GM21515 (cell line): ENCODE results near the gene COL6A6.

Source experiments
- ATAC-seq: cut with Tn5 transposase; IDR thresholded peaks from one replicate; pipeline ENCODE4 v1.9.1; 2021; ENCODE audit not compliant: unreplicated experiment

Gene COL6A6, protein sequence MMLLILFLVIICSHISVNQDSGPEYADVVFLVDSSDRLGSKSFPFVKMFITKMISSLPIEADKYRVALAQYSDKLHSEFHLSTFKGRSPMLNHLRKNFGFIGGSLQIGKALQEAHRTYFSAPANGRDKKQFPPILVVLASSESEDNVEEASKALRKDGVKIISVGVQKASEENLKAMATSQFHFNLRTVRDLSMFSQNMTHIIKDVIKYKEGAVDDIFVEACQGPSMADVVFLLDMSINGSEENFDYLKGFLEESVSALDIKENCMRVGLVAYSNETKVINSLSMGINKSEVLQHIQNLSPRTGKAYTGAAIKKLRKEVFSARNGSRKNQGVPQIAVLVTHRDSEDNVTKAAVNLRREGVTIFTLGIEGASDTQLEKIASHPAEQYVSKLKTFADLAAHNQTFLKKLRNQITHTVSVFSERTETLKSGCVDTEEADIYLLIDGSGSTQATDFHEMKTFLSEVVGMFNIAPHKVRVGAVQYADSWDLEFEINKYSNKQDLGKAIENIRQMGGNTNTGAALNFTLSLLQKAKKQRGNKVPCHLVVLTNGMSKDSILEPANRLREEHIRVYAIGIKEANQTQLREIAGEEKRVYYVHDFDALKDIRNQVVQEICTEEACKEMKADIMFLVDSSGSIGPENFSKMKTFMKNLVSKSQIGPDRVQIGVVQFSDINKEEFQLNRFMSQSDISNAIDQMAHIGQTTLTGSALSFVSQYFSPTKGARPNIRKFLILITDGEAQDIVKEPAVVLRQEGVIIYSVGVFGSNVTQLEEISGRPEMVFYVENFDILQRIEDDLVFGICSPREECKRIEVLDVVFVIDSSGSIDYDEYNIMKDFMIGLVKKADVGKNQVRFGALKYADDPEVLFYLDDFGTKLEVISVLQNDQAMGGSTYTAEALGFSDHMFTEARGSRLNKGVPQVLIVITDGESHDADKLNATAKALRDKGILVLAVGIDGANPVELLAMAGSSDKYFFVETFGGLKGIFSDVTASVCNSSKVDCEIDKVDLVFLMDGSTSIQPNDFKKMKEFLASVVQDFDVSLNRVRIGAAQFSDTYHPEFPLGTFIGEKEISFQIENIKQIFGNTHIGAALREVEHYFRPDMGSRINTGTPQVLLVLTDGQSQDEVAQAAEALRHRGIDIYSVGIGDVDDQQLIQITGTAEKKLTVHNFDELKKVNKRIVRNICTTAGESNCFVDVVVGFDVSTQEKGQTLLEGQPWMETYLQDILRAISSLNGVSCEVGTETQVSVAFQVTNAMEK (N-terminal part only)

DNA sequence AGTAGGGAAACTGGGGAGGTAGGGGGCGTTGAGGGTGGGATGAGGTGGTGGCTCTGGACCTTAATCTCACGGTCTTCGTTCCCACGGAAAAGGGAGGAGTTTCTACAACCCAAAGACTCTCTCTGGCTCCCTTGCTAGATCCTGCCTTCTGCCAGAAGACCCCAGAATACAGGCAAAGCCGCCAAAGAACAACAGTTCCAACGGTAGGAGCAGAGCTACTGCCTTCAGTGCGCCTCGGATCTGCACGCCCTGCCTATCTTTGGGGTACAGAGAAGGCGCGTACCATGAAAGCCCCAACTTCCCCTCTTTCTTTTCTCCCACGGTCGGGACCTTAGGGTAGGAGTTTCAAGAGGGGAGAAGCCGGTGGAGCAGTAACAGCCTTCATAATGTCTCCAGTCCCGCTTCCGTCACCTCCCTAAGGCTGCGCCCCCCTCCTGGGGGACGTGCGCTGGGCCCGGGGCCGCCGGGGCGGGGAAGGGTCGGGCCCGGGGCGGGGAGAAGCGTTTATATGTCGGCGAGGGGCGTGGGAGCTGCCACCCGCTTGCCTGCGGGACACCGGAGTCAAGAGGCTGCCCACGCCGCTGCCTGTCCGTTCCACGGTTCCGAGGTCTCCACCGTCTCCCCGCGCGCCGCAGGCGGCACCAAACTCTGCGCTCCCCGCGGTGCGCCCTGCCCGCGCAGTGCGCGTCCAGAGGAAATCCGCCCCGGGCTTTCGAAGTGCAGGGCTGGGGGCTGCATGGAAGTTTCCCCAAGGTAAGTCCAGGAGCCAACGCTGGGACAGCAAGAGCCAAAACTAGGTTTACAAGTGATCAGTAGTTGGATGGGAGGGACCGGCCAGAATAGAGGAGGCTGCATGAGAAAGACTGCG is at the start of gene COL6A6:
TSS of gene COL6A6 (plus strand) at position 533 of the 868 bp plus-strand sequence. CDS start 43,188 bp downstream, outside the sequence.
- no peak for ATAC-seq

DNA sequence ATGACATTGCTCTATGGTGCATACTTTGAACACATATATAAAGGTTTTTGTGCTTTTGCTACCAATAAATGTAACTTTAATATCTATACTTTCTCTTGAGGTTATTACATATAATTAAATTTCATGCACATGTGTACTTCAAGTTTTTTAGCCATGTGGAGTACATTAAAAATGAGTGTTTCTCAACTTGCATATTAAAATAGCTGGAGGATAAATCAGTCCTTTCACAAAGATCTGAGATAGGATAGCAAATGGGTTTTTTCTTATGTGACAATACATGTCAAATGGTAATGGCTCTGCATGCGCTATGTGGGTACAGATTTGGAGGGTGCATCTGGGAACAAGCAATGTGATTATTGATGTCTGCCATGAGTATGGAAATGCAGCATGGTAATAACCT is 48.7 kb upstream of the COL6A6 start:
- no peak for ATAC-seq

DNA sequence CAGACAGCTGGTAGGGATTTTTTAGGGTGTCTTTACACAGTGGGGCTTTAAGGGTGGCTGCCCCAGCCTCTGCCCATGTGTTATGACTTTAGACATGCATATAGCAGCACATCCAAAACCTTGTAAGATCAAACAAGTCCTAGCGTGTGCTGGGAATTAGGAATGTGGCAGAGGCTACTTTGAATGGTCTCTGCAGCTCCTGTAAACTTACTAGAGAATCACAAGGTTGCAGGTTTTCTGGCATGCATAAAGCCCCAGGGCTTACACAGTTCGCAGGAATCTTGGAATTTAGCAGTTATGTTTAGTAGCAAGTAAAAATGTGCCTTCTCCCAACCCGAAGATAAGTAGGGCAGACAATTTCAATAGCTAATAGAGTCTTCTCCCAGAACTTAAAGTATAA is 46.9 kb upstream of the COL6A6 start:
- no peak for ATAC-seq

DNA sequence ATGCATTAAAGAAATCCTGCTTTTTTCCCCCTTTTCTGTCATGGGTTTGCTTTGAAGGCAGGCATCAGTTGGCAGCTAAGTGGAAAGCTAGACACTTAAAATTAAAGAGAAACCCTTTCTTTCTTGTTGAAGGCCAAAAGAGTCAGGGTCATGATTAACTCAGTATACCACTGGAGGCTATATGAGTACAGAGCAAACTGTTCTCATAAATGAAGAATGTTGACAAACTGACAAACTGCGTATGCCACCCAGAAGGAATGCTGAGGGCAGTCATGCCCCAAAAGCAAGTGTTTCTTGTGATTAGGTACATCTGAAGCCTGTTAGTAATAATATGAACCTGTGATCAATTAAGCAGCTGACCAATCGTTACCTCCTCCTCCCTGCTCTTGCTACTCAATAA is 43.6 kb upstream of the COL6A6 start:
- ATAC-seq, result no peak

DNA sequence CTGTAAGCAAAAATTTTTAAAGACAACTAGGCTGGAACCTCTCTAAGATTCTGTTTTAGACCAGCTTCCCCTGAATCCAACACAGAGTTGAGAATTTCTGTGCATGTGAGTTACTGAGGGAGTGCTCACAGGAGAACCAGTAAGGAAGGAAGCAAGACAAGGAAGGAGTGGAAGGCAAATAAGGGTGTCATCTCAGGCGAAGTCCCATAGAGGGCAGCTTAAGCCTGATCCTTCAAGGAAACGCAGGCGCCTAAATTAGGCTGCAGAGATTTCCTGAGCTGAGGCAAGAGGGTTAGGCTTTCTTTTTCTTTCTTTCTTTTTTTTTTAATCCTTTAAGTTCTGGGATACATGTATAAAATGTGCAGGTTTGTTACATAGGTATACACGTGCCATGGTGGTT is 36.2 kb upstream of the COL6A6 start:
- no peak for ATAC-seq

DNA sequence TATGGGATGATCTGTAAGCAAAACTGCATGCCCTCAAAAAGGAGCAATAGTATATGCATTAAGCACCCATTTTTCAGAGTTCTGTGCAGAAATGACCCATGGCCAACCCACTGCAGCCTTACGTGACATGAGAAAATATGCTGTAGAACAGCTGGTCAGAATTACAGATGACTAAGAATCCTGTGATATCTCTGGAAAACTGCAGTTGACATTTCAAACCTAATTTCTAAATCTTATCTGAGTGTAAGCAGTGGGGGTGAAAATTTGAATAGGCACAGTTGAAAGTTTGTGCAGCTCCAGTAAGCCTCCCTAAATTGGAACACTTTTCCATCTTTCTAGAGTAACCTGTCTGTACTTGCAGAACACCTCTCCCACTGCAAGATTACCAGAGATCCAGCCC is 28.7 kb upstream of the COL6A6 start:
- ATAC-seq, result no peak

DNA sequence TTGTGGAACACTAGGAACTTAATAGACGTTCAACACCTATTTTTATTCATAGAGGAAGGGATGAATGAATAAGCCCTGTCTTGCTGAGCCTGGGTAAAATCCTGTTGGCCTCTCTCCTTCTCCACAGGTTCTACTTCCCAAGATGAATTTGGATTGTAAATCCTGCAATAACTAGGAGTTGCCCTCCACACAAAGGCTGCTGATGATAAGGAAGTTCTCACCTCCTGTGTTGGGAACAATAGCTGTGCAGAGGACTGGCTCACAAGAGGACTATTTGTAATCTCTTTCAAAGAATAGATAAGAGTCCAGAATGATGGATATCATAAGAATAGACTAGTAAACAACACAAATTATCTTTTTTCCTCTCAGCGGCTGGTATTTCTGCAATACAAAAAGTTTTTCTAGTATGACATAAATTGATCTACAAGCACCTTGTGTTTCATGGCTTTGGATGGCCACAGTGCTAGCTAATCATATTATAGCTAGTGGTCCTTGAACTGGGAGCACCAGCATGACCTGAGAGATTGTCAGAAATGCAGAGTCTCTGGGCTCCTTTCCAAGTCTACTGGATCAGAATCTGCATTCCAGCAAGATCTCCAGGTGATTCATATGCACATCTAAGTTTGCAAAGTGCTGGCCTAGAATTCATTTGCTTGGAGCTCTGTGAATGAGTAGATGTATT is 28.1 kb upstream of the COL6A6 start:
- no peak for ATAC-seq

DNA sequence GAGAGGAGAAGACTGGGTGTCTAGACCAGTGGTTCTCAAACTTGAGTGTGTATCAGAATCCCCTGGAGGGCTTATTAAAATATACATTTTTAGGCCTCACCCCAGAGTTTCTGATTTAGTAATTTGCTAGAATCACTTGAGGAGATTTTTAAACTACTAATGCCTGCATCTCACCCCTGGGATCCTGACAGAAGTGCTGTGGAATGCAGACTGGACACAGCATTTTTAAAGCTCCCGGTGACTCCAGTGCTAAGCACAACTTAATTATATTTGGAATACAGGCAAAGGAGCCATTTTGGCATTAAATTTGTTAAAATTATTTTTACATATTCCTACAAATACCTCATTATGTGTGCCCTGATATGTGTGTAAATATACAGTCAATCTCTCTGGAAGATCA is 26.7 kb upstream of the COL6A6 start:
- ATAC-seq, result no peak

DNA sequence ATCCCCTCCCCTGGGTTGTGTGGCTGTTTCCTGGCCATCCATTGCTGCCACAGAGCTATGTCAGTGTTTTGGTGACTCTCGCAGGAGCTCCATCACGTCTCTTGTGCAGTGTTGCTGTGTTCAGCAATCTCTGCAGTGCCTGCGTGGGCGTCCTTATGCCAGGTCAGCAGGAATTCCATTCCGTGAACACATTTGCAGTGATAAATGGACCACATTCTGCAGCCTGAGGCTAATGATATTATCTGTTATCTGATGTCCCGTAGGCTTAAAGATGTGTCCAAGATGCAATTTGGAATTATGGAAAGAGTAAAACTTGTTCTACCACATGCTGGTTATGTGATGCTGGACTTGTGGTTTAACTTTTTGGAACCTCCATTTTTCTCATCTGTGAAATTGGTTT is 25.5 kb upstream of the COL6A6 start:
- no peak for ATAC-seq

DNA sequence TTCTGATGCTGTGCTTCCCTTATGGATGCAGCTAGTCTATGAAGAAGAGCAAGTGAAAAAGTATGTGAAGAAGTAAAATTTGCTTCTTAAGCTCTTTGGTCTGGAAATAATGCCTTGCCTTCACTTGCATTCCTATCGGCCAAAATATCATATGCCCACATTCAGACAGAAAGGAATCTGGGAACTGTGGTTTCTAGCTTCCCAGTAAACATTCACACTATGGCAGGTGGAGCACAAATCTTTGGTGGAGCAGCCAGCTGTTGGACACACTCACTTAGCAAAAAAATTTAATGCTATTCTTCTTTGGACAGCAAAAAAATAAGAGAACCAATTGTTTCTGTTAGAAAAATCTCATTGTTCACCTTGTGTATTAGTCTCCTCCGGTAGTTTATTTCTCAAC is 12.3 kb upstream of the COL6A6 start:
- no peak for ATAC-seq

DNA sequence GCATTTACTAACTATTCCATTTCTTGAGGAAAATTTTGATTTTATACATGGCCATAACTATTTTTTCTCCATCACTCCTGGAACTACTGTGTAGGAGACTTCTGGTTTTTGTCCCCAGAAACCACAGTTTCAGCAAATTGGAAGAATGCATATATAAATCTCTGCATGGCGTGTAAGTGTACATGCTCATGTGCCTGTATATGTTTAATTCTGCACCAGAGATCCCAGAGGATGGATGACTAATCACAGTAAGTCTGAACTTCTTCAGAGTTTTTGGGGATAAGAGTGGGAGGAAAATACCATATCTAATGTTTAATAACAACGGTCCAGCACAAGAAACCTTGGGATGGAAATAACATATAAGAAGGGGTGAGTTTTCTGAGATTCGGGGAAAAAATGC is 10.9 kb upstream of the COL6A6 start:
- ATAC-seq, result no peak

DNA sequence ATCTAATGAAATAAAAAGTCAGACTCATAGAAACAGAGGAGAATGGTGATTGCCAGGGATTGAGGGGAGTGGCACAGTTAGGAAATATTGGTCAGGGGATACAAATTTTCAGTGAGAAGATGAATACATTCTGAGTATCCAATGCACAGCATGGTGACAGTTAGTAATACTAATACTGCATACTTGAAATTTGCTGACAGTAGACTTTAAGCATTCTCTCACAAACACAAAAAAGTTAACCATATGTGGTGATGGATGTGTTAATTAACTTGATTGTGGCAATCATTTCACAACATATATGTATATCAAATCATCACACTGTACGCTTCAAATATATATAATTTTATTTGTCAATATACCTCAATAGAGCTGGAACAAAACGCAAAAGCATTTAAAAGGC is 9.2 kb upstream of the COL6A6 start:
- no peak for ATAC-seq

DNA sequence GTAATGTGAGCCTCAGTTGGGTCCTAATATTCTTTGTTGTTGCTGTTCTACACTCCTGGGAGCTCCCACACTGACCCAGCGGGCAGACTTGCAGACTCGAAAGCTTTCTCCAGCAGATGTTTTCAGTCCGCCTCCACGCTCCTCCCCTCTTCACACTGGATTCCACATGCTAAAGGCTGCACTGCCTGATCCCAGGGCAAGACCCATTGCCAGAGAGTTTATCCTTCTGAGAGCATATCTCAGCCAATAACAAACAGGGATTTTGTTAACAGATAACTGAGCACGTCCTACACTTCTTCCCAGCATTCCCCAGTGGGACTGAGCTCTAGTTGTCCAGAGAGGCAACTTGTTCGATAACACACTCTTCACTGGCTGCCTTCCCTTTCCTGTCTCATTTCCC is 8.0 kb upstream of the COL6A6 start:
- ATAC-seq, result no peak

DNA sequence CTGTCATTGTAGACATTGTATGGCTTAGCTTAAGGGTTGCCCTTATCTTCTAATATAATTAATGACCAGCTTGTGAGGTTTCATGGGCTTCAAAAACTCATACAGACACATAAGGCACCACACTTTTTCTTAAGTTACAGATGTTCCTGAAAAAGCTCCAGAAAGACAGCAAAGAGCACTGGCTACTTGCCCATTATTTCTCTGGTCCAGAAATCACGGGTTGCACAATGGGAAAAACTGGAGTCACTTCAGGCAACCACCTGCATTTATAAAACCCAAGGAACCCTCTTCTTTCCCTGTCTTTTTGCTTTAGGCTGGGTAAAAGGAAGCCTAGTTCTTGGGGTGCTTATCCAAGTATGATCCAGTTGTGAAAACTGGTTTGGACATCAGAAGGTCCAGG is 2.3 kb upstream of the COL6A6 start:
- ATAC-seq, result no peak

DNA sequence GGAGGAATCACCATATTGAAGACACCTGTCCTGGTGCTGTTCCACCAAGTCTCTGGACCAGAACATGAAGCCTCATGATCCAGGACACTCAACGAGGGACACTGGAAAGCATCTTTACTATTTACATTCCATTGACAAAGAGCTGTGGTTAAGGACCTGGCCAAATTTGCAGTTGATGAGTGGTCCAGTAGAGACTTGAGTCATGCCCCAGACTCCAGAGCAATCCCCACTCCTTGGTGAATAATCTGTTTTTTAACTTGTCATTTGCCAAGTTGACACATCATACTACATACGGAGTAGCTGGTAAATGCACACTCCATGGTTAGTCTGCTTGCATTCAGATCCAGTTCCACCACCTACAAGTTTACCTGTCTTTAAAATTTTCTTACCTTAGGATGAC is 1.2 kb upstream of the COL6A6 start:
- no peak for ATAC-seq

DNA sequence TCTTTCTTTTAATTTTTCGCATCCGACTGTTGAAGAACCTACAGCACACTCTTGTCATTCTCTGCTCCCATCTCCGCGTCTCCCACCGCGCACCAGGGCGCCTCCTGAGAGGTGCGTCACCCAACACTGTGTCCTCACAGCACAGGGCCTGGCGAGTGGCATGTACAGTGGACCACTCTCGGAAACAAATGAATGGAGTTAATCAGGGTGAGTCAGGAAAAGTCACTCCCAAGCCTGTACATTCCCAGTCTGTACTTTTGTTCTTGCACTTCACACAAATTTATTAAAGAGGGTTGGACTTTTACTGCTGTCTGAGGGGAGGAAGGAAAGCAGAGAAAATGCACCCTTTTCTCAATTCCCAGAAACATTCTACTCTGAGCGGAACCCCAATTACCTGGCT is 625 bp downstream of the COL6A6 start:
- ATAC-seq, result no peak

DNA sequence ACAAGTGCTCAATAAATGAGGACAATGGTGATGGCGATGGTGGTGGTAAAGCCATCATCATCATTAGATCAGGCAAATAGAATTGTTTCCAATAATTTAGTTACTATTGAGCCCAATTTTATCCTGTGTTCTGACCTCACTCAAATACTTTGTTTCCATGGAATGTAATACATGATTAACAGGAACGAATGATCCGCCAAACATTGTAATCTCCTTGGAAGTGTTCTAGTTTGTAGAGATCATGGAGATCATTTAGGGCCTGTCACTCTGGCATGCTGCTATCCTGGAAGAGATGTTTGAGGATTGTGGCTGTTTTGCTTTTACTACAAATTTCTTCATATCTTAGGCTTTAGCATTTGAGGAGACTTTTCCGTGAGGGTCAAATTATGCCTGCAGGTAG is 2.8 kb downstream of the COL6A6 start:
- no peak for ATAC-seq

DNA sequence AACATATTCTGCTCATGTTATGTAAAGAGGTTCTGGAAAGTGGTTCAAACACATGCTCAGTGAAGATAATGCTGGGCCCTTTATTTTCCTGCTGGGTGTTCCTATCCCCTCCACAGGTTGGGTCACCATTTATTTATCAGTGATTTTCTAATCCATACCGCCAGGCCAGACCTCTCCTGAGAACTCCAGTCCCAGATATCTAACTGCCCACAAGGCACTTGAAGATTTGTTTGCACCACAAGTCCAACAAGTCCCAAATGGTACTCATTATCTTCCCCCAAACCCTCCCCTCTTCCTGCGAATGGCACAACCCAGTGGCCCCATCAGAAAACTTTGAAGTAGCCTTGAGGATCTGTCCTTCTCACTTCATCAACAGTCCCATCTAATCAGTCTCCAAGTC is 5.4 kb downstream of the COL6A6 start:
- ATAC-seq, result no peak

DNA sequence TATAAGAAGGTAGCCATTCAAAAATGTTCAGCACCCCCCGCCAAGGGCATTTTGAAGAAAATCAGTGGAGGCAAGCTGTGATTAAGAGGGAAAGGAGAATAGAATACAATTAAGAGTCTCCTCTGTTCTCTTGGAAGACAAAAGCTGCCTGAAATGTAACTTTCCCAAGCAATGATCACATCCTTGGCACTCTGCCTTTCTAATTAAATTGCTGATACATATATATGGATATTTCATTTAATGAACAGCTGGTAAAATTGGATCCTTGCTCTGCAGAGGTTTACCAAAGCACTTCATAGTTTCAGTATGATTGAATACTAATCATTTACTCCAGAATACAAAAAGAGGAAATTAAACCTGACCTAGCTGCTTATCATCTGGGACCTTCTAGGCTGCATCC is 10.4 kb downstream of the COL6A6 start:
- ATAC-seq, result no peak

DNA sequence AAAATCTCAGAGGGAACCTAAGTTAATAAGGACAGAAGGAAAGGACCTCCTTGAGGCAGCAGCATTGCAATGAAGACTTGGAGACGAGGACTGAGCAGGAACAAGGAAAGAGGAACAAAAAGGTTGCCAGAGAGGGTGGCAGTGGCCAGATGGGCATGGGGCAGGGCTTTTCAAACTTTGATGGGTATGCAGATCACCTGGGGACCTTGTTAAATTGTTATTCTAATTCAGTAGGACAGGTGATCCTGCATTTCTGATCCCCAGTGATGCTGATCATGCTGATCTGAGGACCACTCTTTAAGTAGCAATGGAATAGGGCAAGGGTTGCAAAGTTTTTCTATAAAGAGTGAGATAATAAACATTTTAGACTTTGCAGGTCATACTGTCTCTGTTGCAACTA is 11.1 kb downstream of the COL6A6 start:
- no peak for ATAC-seq
